GM10266 (cell line): Measurements from ENCODE around the gene CCDC33.

Experiments
- DNase-seq: peaks from one replicate; pipeline ENCODE4 v3.0.0; 2012; ENCODE audit errors: extremely low spot score
- TF ChIP-seq, protein P1 (sequence below): IDR thresholded peaks from 2 replicates; pipeline ENCODE4 v1.5.1; 2012; ENCODE audit warnings: mild to moderate bottlenecking, low read depth; ENCODE audit not compliant: control insufficient read depth, insufficient read depth; ENCODE audit errors: missing control alignments

The CCDC33 gene

DNA sequence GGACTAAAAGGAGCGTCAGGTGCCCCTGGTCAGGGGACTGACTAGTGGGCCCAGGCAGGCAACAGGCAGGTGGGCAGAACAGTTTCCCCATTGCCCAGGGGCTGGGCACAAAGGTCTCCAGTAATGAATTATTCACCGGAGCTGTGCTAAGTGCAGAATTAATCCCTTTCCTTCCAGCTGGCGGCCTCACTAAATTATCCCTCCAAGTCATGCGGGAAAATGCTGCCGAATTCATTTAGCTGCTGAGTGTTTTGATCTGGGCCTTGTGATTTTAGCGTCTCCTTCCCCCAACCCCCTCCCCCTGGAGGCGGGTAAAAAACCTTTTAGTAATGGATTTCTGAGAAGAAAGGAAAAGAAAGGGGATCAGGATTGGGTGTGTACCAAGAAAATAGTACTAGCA lies 47.2 kb downstream of the CCDC33 start:
- TF ChIP-seq, protein P1, sequence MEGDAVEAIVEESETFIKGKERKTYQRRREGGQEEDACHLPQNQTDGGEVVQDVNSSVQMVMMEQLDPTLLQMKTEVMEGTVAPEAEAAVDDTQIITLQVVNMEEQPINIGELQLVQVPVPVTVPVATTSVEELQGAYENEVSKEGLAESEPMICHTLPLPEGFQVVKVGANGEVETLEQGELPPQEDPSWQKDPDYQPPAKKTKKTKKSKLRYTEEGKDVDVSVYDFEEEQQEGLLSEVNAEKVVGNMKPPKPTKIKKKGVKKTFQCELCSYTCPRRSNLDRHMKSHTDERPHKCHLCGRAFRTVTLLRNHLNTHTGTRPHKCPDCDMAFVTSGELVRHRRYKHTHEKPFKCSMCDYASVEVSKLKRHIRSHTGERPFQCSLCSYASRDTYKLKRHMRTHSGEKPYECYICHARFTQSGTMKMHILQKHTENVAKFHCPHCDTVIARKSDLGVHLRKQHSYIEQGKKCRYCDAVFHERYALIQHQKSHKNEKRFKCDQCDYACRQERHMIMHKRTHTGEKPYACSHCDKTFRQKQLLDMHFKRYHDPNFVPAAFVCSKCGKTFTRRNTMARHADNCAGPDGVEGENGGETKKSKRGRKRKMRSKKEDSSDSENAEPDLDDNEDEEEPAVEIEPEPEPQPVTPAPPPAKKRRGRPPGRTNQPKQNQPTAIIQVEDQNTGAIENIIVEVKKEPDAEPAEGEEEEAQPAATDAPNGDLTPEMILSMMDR, result no peak
- no peak for DNase-seq

DNA sequence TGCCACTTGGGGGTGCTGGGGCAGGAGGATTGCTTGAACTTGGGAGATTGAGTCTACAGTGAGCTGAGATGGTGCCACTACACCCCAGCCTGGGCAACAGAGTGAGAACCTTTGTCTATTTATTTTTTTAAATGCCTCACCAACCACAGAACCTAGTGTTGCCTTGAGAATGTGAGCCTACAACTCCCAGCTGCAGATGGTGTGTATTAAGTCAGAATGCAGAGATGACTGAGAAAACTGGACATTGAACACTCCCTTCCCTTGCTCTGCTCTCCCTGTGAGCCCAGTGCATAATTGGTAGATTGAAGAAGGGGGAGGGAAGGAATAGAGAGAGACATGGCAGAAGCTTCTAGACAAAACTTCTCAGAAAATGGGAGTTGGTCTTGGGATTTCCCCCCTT lies 53.5 kb downstream of the CCDC33 start:
- no peak for DNase-seq
- TF ChIP-seq, protein P1, result no peak

DNA sequence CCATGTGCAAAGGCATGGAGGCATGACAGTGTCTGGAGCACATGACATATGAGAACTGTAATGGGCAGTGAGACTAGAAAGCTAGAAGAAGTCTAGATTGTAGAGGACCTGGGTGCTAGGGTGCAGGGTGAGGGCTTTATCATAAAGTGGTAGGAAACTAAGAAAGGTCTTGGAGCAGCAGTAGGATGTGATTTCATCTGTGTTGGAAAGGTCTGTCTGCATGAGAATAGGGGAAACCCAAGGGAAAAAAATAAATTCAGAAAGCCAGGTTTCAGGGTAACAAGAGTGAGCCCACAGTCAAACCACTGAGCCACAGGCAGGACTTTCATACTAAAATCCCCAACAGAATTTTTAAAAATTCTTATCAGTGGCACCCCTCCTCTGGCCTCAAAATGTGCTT lies 54.5 kb downstream of the CCDC33 start:
- no peak for DNase-seq
- TF ChIP-seq, protein P1, result no peak

DNA sequence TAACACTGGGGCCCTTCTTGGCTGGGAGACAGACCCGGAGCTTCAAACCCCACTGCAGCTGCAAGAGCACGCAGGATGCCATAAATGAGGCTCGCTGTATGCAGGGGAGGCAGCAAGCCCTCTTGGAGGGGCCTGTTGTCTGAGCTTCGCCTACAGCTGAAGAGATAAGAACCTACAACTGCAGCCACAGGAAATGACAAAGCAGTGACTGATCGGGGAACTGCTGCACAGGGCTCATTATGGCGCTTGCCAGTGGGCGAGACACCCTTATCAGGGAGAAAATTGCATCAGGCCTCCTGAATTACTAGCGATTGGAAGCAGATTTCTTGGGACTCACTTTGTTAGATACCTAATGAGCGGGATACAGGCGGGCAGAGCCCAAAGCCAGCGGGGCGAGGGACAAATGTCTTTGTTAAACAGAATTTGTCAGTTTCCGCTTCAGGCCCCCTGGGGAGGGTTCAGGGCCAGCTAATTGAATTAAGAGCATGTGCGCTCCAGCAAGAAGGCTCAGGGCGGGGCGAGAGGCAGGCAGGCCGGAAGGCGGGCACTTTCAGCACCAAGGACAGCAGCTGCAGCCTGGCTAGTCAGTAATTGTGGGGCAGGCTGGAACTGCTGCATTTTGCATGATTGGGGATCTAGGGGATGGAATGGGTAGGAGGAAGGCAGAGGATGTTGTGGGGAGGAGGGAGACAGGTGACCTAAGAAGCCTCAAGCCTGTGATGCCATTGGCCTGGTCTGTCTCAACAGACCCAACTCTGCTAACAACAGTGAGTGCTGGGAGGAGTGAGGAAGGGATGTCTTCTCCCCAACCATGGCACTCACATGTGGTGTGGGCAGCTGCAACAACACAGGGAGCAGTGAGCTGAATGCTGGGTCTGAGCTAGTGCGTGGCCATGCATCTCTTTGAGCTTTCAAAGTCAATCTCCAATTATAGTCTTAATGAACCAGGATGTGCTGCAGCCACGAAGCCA lies 55.3 kb downstream of the CCDC33 start:
- peak; percentile 83 for DNase-seq
- TF ChIP-seq, protein P1, result no peak

DNA sequence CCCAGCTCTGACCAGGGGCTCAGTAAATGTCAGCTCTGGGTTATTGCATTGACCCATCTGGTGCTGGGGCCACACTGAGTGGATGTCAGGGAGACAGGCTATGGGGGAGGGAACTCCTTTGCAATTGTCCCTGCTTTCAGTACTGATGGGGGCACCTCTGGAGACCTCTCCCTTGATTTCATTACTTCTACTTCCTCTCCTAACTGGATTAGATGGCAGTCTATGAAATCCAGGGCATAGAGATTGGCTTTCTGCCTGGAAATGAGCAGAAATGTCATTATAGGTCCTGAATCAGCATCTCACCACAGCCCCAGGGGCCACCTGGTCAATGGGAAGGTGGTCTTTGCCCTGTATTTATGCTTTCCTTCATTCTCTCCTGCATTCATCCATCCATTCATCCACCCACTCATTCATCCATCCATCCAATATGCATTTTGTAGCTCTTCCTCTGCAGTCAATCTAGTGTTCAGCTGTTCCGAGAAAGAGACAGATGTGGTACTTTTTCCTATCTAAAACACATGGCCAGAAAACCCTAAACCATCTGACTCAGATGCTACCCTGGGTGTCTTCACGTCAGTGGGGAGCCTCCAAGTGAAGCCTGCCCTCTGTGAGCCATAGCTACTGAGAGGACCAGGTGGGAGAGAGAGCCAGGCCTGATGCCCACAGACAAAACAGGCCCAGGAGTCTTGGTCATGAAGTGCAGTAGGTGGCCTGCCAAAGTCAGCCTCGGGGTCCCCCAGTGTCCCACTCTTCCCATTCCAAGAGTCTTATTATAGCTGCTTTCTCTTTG lies 57.1 kb downstream of the CCDC33 start:
- no peak for DNase-seq
- TF ChIP-seq, protein P1, result no peak

DNA sequence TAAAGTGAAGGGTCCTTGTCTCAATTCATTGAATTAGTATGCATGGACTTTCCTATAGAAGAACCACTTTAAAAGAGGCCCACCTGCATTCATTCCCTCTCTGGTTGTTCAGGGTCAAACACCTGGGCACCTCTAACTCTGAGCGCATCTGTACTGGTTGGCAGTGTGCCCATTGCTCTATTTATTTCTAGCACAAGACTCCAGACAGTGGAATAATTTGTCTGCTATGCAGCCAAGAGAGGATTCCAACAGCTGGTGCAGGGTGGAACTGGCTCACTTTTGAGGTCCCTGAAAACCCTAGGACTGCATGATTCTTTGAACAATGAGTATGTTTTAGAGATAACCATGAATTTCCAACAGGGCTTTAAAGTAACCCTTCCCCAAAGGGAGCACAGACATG lies 57.9 kb downstream of the CCDC33 start:
- TF ChIP-seq, protein P1, result no peak
- DNase-seq, result no peak
